ENCODE results near the gene CMSS1.

Gene CMSS1

DNA sequence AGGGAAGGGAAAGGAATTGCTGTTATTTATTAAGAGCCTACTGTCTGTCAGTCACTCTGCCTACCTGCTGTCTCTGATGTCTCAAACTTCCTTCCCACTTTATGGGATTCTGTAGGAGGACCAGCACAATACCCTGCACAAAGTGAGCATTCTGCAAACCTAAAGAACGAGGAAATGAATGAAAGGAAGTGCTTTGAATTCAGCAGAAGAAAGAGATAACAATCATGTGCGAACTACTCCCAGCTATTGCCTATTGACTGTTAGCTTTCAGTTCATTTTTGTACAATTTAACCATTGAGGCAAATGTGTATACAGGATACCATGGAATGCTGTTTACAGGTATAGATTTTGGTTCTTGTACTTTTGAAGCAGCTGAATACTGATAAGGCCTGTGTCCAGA lies 66.8 kb downstream of the CMSS1 start:
- no peak overlapping the region for H2BK120ac ChIP-seq (ENCODE audit: low read depth, low read length)
- DNase-seq, result peak; percentile 53
- H3K9ac ChIP-seq (ENCODE audit: low read length), result no peak overlapping the region
- peaks cover 1% of the 10 kb centered on the region for H3K79me1 ChIP-seq (ENCODE audit: low read length)
- no peak overlapping the region for H2AK5ac ChIP-seq (ENCODE audit: low read length)
- no CpG with 5 or more reads among the region's 2 CpGs for WGBS (ENCODE audit: extremely low coverage, insufficient coverage, low lambda C conversion rate)
- no peak overlapping the region for H4K8ac ChIP-seq (ENCODE audit: low read depth, low read length)
- H3K27me3 ChIP-seq (ENCODE audit: insufficient read depth, low read length, poor library complexity), result no peaks in the 10 kb centered on the region
- no peak overlapping the region for H3K4me3 ChIP-seq (ENCODE audit: low read length)
- H3K56ac ChIP-seq (ENCODE audit: low read length), result no peak overlapping the region
- no peak overlapping the region for H3K18ac ChIP-seq (ENCODE audit: low read length)
- no peak overlapping the region for H4K5ac ChIP-seq (ENCODE audit: low read length)
- no peak overlapping the region for H2BK15ac ChIP-seq (replicated peaks; ENCODE audit: low read depth)
- H3K36me3 ChIP-seq (ENCODE audit: control insufficient read depth, insufficient read depth, low read length), result no peaks in the 10 kb centered on the region
- H2BK5ac ChIP-seq (ENCODE audit: low read length), result no peak overlapping the region
- H3K4me2 ChIP-seq (ENCODE audit: low read length), result no peak overlapping the region
- H3K79me2 ChIP-seq (ENCODE audit: control insufficient read depth, insufficient read depth, low read length), result no peaks in the 10 kb centered on the region
- H3K27ac ChIP-seq (ENCODE audit: low read depth, low read length), result no peak overlapping the region
- H3K4me1 ChIP-seq (ENCODE audit: control insufficient read depth, low read depth, low read length), result peaks cover 11% of the 10 kb centered on the region
- no peak overlapping the region for H3K4ac ChIP-seq (ENCODE audit: low read depth, low read length)
- no peak overlapping the region for H3K23ac ChIP-seq (ENCODE audit: low read length)

DNA sequence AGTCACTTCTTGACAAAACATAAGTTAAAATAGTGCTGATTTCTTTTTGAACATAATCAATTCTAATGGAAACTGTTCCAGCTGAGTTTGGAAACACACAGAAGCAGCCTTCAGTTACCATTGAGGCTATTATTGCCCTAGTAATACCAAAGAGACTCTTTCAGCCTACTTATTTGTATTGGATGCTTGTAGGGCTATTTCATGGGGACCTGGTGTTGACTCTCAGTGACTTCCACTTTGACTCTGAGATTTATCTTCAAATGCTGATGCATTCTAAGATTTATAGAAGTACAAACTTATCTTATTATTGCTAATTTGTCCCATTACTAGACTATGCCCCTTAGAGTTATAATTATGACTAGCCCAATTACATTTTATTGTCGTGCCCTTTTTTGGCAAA lies 67.4 kb downstream of the CMSS1 start:
- no peak overlapping the region for H2BK120ac ChIP-seq (ENCODE audit: low read depth, low read length)
- H3K79me2 ChIP-seq (ENCODE audit: control insufficient read depth, insufficient read depth, low read length), result no peaks in the 10 kb centered on the region
- no peak overlapping the region for H3K4me2 ChIP-seq (ENCODE audit: low read length)
- H3K27me3 ChIP-seq (ENCODE audit: insufficient read depth, low read length, poor library complexity), result no peaks in the 10 kb centered on the region
- DNase-seq, result no peak
- WGBS (ENCODE audit: extremely low coverage, insufficient coverage, low lambda C conversion rate), result no CpG with 5 or more reads among the region's 1 CpG
- no peaks in the 10 kb centered on the region for H3K36me3 ChIP-seq (ENCODE audit: control insufficient read depth, insufficient read depth, low read length)
- no peak overlapping the region for H3K18ac ChIP-seq (ENCODE audit: low read length)
- no peak overlapping the region for H3K23ac ChIP-seq (ENCODE audit: low read length)
- peaks cover 11% of the 10 kb centered on the region for H3K4me1 ChIP-seq (ENCODE audit: control insufficient read depth, low read depth, low read length)
- no peak overlapping the region for H4K8ac ChIP-seq (ENCODE audit: low read depth, low read length)
- no peak overlapping the region for H3K9ac ChIP-seq (ENCODE audit: low read length)
- no peak overlapping the region for H4K5ac ChIP-seq (ENCODE audit: low read length)
- no peak overlapping the region for H3K56ac ChIP-seq (ENCODE audit: low read length)
- H2BK5ac ChIP-seq (ENCODE audit: low read length), result no peak overlapping the region
- H2BK15ac ChIP-seq (replicated peaks; ENCODE audit: low read depth), result peak overlapping the region; percentile 36
- no peak overlapping the region for H2AK5ac ChIP-seq (ENCODE audit: low read length)
- H3K4ac ChIP-seq (ENCODE audit: low read depth, low read length), result no peak overlapping the region
- H3K4me3 ChIP-seq (ENCODE audit: low read length), result no peak overlapping the region
- peaks cover 1% of the 10 kb centered on the region for H3K79me1 ChIP-seq (ENCODE audit: low read length)
- no peak overlapping the region for H3K27ac ChIP-seq (ENCODE audit: low read depth, low read length)

DNA sequence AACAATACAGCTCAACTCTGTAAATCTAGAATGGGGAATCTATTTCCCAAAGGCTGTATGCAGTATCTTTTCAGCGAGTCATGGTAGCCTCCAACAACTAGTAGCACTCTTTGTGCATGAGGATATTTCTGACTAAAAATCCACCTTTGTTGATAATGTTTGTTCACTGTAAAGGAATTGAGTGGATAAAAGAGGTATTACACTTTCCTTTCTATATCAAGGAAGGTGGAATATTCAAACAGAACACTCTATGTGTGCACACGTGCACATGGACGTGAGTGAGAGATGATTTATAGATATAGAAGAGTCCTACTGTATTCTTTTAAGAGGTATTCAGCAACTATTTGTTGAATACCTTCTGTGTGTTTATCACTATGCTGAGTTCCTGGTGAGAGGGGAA lies 68.2 kb downstream of the CMSS1 start:
- Histone ChIP-seq H4K8ac (ENCODE audit: low read depth, low read length) (no peak overlapping the region), H3K36me3 (ENCODE audit: control insufficient read depth, insufficient read depth, low read length) (no peaks in the 10 kb centered on the region), H3K27me3 (ENCODE audit: insufficient read depth, low read length, poor library complexity) (no peaks in the 10 kb centered on the region), H3K79me1 (ENCODE audit: low read length) (peaks cover 1% of the 10 kb centered on the region), H3K56ac (ENCODE audit: low read length) (no peak overlapping the region), H3K23ac (ENCODE audit: low read length) (no peak overlapping the region), H3K79me2 (ENCODE audit: control insufficient read depth, insufficient read depth, low read length) (no peaks in the 10 kb centered on the region), H2BK15ac (replicated peaks; ENCODE audit: low read depth) (no peak overlapping the region), H3K18ac (ENCODE audit: low read length) (peak overlapping the region; percentile 12), H3K9ac (ENCODE audit: low read length) (no peak overlapping the region), H3K4me2 (ENCODE audit: low read length) (no peak overlapping the region), H3K4me3 (ENCODE audit: low read length) (no peak overlapping the region), H3K4ac (ENCODE audit: low read depth, low read length) (no peak overlapping the region), H3K4me1 (ENCODE audit: control insufficient read depth, low read depth, low read length) (peaks cover 11% of the 10 kb centered on the region), H2AK5ac (ENCODE audit: low read length) (no peak overlapping the region), H4K5ac (ENCODE audit: low read length) (no peak overlapping the region), H2BK120ac (ENCODE audit: low read depth, low read length) (no peak overlapping the region), H3K27ac (ENCODE audit: low read depth, low read length) (peak overlapping the region; percentile 30), H2BK5ac (ENCODE audit: low read length) (peak overlapping the region; percentile 33)
- DNase-seq, result peak; percentile 63
- WGBS (ENCODE audit: extremely low coverage, insufficient coverage, low lambda C conversion rate), result no CpG with 5 or more reads among the region's 3 CpGs

DNA sequence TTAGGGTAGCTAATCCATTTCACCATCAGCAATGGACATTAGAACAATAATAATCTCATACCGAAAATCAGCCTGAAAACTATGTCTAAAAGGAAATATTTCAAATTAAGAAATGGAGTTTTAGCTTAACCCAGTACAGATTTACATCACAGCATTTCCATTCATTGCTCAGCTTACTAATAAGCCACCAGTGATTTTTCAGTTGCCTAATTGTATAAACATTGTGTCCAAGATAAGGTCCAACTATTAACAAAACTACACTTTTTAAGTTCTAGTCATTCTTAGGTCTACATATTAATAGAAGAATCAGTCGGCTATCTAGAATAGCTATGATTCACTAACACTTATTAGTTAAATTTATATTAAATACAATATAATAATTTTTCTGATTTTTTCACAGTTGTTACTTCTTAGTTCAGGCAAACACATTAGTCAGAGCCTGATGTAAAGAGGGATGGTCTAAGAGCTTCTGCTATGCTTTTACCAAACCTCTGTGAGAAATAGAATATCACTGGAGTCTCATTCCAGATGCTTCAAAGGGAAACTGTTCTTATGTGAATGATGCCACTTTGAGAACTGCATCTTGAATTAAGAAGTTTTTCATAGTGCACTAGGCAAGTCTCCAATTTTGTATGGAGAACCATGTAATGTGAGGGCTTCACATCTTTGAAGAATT lies 74.1 kb downstream of the CMSS1 start:
- no CpG with 5 or more reads among the region's 2 CpGs for WGBS (ENCODE audit: extremely low coverage, insufficient coverage, low lambda C conversion rate)
- Histone ChIP-seq H3K4me2 (ENCODE audit: low read length) (no peak overlapping the region), H4K8ac (ENCODE audit: low read depth, low read length) (no peak overlapping the region), H3K23ac (ENCODE audit: low read length) (no peak overlapping the region), H3K79me1 (ENCODE audit: low read length) (peaks cover 1% of the 10 kb centered on the region), H4K5ac (ENCODE audit: low read length) (no peak overlapping the region), H3K4ac (ENCODE audit: low read depth, low read length) (no peak overlapping the region), H3K9ac (ENCODE audit: low read length) (no peak overlapping the region), H3K4me1 (ENCODE audit: control insufficient read depth, low read depth, low read length) (no peaks in the 10 kb centered on the region), H3K27ac (ENCODE audit: low read depth, low read length) (no peak overlapping the region), H3K36me3 (ENCODE audit: control insufficient read depth, insufficient read depth, low read length) (no peaks in the 10 kb centered on the region), H2BK15ac (replicated peaks; ENCODE audit: low read depth) (no peak overlapping the region), H3K56ac (ENCODE audit: low read length) (no peak overlapping the region), H3K79me2 (ENCODE audit: control insufficient read depth, insufficient read depth, low read length) (no peaks in the 10 kb centered on the region), H2BK120ac (ENCODE audit: low read depth, low read length) (no peak overlapping the region), H2BK5ac (ENCODE audit: low read length) (no peak overlapping the region), H2AK5ac (ENCODE audit: low read length) (no peak overlapping the region), H3K27me3 (ENCODE audit: insufficient read depth, low read length, poor library complexity) (no peaks in the 10 kb centered on the region), H3K4me3 (ENCODE audit: low read length) (no peak overlapping the region), H3K18ac (ENCODE audit: low read length) (no peak overlapping the region)
- no peak for DNase-seq

DNA sequence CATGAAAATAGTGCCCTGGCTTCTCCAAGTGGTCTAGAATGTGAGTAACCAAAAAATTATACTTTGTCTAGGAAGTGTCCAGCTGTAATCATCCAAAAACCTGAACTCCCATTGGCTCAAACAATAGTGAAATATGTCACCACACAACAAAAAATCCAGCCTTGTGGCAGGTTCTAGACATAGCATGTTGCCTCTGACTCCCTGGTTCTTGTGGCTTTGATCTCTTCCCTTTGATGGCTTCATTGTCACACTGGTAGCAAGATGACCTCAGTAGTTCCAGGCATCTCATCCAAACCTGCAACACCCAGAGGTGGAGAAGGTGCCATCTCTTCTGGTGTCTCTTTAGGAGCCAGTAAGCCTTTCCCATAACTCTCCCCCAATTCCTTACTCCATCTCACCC lies 74.7 kb downstream of the CMSS1 start:
- Histone ChIP-seq H2BK5ac (ENCODE audit: low read length) (no peak overlapping the region), H3K36me3 (ENCODE audit: control insufficient read depth, insufficient read depth, low read length) (no peaks in the 10 kb centered on the region), H3K4me2 (ENCODE audit: low read length) (no peak overlapping the region), H4K5ac (ENCODE audit: low read length) (no peak overlapping the region), H3K79me2 (ENCODE audit: control insufficient read depth, insufficient read depth, low read length) (no peaks in the 10 kb centered on the region), H3K27ac (ENCODE audit: low read depth, low read length) (no peak overlapping the region), H2BK120ac (ENCODE audit: low read depth, low read length) (no peak overlapping the region), H2BK15ac (replicated peaks; ENCODE audit: low read depth) (no peak overlapping the region), H3K18ac (ENCODE audit: low read length) (no peak overlapping the region), H3K4ac (ENCODE audit: low read depth, low read length) (no peak overlapping the region), H3K9ac (ENCODE audit: low read length) (no peak overlapping the region), H3K4me1 (ENCODE audit: control insufficient read depth, low read depth, low read length) (no peaks in the 10 kb centered on the region), H3K27me3 (ENCODE audit: insufficient read depth, low read length, poor library complexity) (no peaks in the 10 kb centered on the region), H2AK5ac (ENCODE audit: low read length) (no peak overlapping the region), H4K8ac (ENCODE audit: low read depth, low read length) (no peak overlapping the region), H3K23ac (ENCODE audit: low read length) (no peak overlapping the region), H3K56ac (ENCODE audit: low read length) (no peak overlapping the region), H3K79me1 (ENCODE audit: low read length) (no peaks in the 10 kb centered on the region), H3K4me3 (ENCODE audit: low read length) (no peak overlapping the region)
- no peak for DNase-seq

DNA sequence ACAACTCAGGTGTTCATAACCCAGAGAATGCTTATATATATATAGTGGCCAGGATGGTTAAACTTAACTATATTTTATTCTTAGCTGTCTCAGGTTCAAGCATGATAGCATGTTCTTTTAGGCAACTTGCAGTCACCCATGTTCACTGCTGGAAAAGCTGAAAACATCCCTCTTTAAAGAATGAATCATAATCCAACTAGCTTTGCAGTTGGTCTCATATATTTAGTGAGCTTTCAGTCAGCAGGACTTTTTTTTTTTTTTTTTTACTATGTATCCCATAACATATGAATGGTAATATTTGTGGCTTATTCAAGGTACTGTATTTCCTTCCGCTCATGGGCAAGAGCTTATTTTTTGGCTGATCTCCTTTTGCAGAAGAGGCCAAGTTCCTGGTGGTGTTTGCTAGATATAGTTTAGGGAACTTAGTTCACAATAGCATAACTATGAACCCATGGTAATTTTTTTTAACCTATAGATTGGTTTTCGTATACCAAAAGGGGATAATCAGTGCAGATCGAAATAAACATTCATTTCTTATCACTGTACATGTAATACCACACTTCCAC lies 77.6 kb downstream of the CMSS1 start:
- H3K27me3 ChIP-seq (ENCODE audit: insufficient read depth, low read length, poor library complexity), result no peaks in the 10 kb centered on the region
- no peak overlapping the region for H3K4ac ChIP-seq (ENCODE audit: low read depth, low read length)
- H4K5ac ChIP-seq (ENCODE audit: low read length), result no peak overlapping the region
- no peak overlapping the region for H4K8ac ChIP-seq (ENCODE audit: low read depth, low read length)
- H2BK15ac ChIP-seq (replicated peaks; ENCODE audit: low read depth), result no peak overlapping the region
- no peaks in the 10 kb centered on the region for H3K4me1 ChIP-seq (ENCODE audit: control insufficient read depth, low read depth, low read length)
- no peak overlapping the region for H2BK120ac ChIP-seq (ENCODE audit: low read depth, low read length)
- H3K18ac ChIP-seq (ENCODE audit: low read length), result no peak overlapping the region
- no peak for DNase-seq
- no peak overlapping the region for H3K9ac ChIP-seq (ENCODE audit: low read length)
- H3K79me1 ChIP-seq (ENCODE audit: low read length), result peaks cover 2% of the 10 kb centered on the region
- no peak overlapping the region for H3K4me2 ChIP-seq (ENCODE audit: low read length)
- no peaks in the 10 kb centered on the region for H3K79me2 ChIP-seq (ENCODE audit: control insufficient read depth, insufficient read depth, low read length)
- no peak overlapping the region for H3K23ac ChIP-seq (ENCODE audit: low read length)
- H3K27ac ChIP-seq (ENCODE audit: low read depth, low read length), result no peak overlapping the region
- H2BK5ac ChIP-seq (ENCODE audit: low read length), result no peak overlapping the region
- H3K56ac ChIP-seq (ENCODE audit: low read length), result no peak overlapping the region
- no peak overlapping the region for H2AK5ac ChIP-seq (ENCODE audit: low read length)
- no peak overlapping the region for H3K4me3 ChIP-seq (ENCODE audit: low read length)
- no CpG with 5 or more reads among the region's 3 CpGs for WGBS (ENCODE audit: extremely low coverage, insufficient coverage, low lambda C conversion rate)
- H3K36me3 ChIP-seq (ENCODE audit: control insufficient read depth, insufficient read depth, low read length), result no peaks in the 10 kb centered on the region
